Choroid plexus epithelial cell (primary cell): ENCODE measurements around the gene SORBS1.

Experiments used
- DNase-seq: peaks from one replicate; pipeline ENCODE4 v3.0.0-alpha.2; 2010; ENCODE audit warnings: low read depth
- H3K4me3 ChIP-seq: 2 replicates; pipeline ENCODE4 v1.5.1; 2011; ENCODE audit warnings: low read depth, mild to moderate bottlenecking, control low read depth, low read length, moderate library complexity
- TF ChIP-seq, protein P1 (sequence below): conservative IDR thresholded peaks from 2 replicates; pipeline ENCODE4 v1.5.1; 2011; ENCODE audit warnings: low read depth, mild to moderate bottlenecking, control low read depth, inconsistent platforms, low read length, moderate library complexity

SORBS1 gene

GRCh38 chr10:95268438-95268837 is 292.7 kb downstream of the SORBS1 start:
- H3K4me3 ChIP-seq = no peak overlapping the region
- DNase-seq = peak; percentile 91
- TF ChIP-seq, protein P1, sequence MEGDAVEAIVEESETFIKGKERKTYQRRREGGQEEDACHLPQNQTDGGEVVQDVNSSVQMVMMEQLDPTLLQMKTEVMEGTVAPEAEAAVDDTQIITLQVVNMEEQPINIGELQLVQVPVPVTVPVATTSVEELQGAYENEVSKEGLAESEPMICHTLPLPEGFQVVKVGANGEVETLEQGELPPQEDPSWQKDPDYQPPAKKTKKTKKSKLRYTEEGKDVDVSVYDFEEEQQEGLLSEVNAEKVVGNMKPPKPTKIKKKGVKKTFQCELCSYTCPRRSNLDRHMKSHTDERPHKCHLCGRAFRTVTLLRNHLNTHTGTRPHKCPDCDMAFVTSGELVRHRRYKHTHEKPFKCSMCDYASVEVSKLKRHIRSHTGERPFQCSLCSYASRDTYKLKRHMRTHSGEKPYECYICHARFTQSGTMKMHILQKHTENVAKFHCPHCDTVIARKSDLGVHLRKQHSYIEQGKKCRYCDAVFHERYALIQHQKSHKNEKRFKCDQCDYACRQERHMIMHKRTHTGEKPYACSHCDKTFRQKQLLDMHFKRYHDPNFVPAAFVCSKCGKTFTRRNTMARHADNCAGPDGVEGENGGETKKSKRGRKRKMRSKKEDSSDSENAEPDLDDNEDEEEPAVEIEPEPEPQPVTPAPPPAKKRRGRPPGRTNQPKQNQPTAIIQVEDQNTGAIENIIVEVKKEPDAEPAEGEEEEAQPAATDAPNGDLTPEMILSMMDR = no peak

- H3K4me3 ChIP-seq = no peak overlapping the region
- no peak for DNase-seq
These were observed 293.9 kb downstream of the SORBS1 start for GRCh38 chr10:95267251-95267650.

DNA sequence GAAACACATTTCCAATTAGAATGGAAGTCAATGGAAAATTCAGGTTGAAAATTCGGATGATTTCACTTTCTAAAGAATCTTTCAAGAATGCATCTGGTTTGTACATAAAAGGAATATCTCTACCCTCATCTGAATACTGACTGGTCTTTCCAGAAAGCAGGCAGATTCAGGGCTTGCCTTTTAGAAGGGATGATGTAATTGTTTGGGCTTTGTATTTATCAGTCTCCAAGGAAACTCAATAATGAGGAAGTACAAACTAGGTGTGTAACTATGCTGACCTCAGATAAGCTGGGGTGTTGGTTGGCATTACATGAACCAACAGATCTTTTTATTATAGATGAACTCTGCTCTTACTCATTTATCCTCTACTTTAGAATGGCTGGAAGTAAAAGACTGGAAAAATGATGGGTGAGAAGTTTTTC is 294.5 kb downstream of the SORBS1 start:
- DNase-seq = peak; percentile 89
- H3K4me3 ChIP-seq = no peak overlapping the region

More at GRCh38 chr10:95267251-95267650, 293.9 kb downstream of the SORBS1 start:
- TF ChIP-seq, protein P1 = no peak

DNA sequence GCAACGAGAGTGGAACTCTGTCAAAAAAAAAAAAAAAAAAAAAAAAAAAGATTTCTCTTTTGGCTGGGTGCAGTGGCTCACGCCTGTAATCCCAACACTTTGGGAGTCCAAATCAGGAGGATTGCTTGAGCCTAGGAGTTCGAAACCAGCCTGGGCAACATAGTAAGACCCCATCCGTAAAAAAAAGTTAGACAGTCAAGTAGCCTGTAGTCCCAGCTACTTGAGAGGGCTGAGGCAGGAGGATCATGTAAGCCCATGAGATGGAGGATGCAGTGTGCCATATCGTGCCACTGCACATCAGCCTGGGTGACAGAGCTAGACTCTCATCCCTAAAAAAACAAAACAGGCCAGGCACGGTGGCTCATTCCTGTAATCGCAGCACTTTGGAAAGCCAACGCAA is 295.6 kb downstream of the SORBS1 start:
- H3K4me3 ChIP-seq = no peak overlapping the region
- TF ChIP-seq, protein P1 = no peak
- DNase-seq = no peak

More for the DNA sequence above, 294.5 kb downstream of the SORBS1 start:
- TF ChIP-seq, protein P1 = no peak

DNA sequence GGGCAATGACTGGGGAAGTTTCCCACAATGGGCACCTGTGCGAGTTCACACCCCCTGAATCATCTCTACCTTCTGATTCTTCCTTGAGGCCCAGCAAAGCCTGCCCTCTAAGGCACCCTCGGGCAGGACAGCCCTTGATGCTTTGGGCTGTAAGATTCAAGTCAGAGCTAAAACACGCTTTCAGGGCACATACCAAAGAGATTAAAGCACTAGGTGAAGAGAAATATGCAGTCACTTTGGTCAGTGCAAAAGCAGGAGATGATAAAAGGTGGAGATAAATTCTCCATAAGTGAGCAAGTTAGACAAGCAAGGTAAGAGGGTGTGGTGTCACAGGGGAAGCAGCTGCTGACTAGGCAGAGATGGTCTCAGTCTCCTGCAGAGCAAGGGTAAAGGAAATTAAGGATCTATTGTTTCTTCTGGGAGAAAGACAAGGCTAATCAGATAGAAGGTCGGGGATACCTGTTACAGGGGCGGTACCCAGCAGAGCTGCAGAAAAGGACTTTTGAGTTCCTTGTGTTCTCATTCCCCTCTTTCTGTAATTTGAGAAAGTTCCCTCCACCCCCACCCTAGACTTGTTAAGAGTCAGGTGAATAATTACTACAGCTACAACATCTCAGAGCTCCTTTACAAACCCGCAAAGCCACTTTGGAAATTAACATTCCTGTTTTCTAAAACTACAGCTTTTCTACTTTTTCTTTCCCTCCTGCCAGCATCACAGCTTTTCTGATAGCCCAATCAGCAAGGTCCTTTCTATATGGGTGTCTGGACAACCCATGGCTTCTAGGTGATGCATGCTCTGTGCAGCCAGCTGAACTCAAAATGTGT is 296.7 kb downstream of the SORBS1 start:
- TF ChIP-seq, protein P1 = no peak
- no peak for DNase-seq

DNA sequence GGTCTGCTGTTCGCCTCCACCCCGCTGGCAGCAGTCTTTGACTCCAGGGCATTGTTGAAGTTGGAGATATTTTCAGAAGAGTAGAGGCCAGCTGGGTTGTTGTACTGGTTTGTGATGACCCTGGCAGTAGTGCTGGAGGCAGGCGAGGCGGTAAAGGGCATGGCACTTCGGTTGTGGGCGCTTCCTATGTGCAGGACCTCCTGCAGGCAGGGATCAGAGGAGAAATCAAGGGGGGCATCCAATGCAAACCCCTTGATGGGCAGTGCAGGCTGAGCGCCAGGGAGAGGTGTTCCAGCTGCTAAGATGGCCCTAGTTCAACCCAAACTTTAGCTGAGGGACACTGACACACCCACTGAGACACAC is 297.3 kb downstream of the SORBS1 start:
- TF ChIP-seq, protein P1 = no peak

More for the DNA sequence above, 296.7 kb downstream of the SORBS1 start:
- H3K4me3 ChIP-seq = no peak overlapping the region

More for the DNA sequence above, 297.3 kb downstream of the SORBS1 start:
- no peak for DNase-seq
- H3K4me3 ChIP-seq = no peak overlapping the region
